Neural crest cell (in vitro differentiated cells): ENCODE results near the gene TLCD5. TPM values are rescaled to one million over a fixed set of nuclear protein-coding genes. Genes with fewer than 3 reads are reported as not detected.

Source experiments
- DNase-seq: peaks from one replicate; pipeline ENCODE4 v3.0.0; 2021; ENCODE audit warnings: low read depth, mixed read lengths, low spot score
- H3K27ac Mint-ChIP-seq: one replicate; pipeline ENCODE4 v1.8.0; 2021; ENCODE audit warnings: mild to moderate bottlenecking, mixed read lengths; ENCODE audit not compliant: unreplicated experiment
- H3K27me3 Mint-ChIP-seq: 2 replicates; pipeline ENCODE4 v1.8.0; 2021; ENCODE audit warnings: low read depth, mild to moderate bottlenecking, mixed read lengths
- H3K36me3 Mint-ChIP-seq: 2 replicates; pipeline ENCODE4 v1.8.0; 2021; ENCODE audit warnings: low read depth, mild to moderate bottlenecking, mixed read lengths
- H3K4me1 Mint-ChIP-seq: 2 replicates; pipeline ENCODE4 v1.8.0; 2021; ENCODE audit warnings: mixed read lengths
- H3K4me3 Mint-ChIP-seq: one replicate; pipeline ENCODE4 v1.8.0; 2021; ENCODE audit warnings: mild to moderate bottlenecking, mixed read lengths
- H3K9me3 Mint-ChIP-seq: 2 replicates; pipeline ENCODE4 v1.8.0; 2021; ENCODE audit warnings: mixed read lengths
- total RNA-seq: library from RNA; stranded (reverse); gene quantifications from 2 replicates; pipeline ENCODE4 v1.2.1, GENCODE V29; 2021
- TF ChIP-seq, protein P1 (sequence below): fragments of 200-600 bp; sonication (generic); conservative IDR thresholded peaks from 2 replicates; pipeline ENCODE4 v1.5.0; 2021; ENCODE audit warnings: antibody characterized with exemption, mild to moderate bottlenecking

TLCD5 gene
- total RNA-seq, 1 donor from 2014 or later = 16.8 TPM

DNA sequence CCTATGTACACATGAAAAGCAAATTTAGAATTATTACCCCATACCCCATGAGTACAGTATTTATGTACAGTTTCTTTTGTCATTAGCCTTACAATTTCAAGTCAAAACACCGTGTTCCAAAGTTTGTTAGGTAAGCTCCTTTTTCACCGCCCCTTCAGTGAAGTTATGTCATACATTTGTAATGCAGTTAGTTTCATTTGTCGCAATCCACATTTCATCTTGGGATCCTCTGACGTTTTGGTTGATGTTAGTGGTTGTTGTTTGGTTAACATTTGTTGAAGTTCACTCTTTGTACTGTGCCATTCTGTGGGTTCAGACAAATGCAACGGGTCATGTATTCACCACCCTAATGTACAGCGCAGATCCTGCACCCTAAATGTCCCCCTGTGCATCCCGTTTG, 56.3 kb downstream of the TLCD5 start:
- Mint-ChIP-seq H3K27me3 (no peaks in the 10 kb centered on the region), H3K9me3 (peaks cover 12% of the 10 kb centered on the region), H3K4me1 (peaks cover 28% of the 10 kb centered on the region), H3K4me3 (no peak overlapping the region), H3K27ac (no peak overlapping the region), H3K36me3 (peaks cover 21% of the 10 kb centered on the region)
- TF ChIP-seq, protein P1, sequence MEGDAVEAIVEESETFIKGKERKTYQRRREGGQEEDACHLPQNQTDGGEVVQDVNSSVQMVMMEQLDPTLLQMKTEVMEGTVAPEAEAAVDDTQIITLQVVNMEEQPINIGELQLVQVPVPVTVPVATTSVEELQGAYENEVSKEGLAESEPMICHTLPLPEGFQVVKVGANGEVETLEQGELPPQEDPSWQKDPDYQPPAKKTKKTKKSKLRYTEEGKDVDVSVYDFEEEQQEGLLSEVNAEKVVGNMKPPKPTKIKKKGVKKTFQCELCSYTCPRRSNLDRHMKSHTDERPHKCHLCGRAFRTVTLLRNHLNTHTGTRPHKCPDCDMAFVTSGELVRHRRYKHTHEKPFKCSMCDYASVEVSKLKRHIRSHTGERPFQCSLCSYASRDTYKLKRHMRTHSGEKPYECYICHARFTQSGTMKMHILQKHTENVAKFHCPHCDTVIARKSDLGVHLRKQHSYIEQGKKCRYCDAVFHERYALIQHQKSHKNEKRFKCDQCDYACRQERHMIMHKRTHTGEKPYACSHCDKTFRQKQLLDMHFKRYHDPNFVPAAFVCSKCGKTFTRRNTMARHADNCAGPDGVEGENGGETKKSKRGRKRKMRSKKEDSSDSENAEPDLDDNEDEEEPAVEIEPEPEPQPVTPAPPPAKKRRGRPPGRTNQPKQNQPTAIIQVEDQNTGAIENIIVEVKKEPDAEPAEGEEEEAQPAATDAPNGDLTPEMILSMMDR = no peak
- no peak for DNase-seq

Other genes with a start within 250 kb of the TLCD5 start
- not detected in 2 replicates for gene TRIM29, start 187.2 kb upstream of the TLCD5 start, total RNA-seq
- gene OAF, start 114.3 kb upstream of the TLCD5 start, total RNA-seq = 40.2 and 41.3 TPM in 2 replicates
- not detected in 2 replicates for gene POU2F3, start 85.2 kb upstream of the TLCD5 start, total RNA-seq
- 66.1 and 66.2 TPM in 2 replicates for gene ARHGEF12, start 11.1 kb downstream of the TLCD5 start, total RNA-seq
- 0.86 and 0.89 TPM in 2 replicates for gene GRIK4, start 186.4 kb downstream of the TLCD5 start, total RNA-seq